Measurements from ENCODE around the gene AOX1.

DNA sequence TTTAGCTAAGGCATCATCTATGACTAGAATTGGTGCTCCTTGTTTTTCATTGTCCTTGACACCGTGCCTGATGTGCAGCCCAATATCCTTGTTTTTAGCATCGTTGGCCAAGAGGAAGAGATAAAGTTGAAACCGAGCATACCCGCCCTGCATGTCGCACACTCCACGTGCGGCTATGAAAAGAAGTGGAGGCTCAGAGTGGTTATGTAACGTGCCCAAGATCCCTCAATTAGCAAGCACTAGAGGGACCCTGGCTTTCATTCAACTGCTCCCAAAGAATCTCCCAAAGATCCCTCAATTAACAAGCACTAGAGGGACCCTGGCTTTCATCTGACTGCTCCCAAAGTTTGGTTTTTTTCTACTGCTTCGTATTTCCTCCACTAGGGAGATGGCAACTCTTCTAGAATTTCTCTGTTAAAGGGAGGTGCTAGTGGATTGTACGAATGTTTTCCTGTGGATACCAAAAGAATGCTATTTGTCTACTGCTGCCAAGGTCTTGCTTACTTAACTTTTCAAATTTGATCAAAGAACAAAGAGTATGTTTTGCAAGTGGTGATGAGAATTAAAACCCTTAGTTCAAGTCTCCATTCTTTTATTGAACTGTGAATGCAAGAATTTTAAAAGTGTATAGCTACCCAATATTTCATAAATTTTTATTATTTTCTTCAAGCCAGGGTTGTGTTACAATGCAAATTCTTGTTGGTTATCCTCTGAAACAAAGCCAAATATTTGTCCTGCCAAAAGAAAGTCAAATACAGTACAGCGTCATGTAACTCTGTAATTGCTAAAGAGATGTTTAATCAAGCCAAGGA is 92.1 kb downstream of the AOX1 start:
- TF ChIP-seq, protein P1, sequence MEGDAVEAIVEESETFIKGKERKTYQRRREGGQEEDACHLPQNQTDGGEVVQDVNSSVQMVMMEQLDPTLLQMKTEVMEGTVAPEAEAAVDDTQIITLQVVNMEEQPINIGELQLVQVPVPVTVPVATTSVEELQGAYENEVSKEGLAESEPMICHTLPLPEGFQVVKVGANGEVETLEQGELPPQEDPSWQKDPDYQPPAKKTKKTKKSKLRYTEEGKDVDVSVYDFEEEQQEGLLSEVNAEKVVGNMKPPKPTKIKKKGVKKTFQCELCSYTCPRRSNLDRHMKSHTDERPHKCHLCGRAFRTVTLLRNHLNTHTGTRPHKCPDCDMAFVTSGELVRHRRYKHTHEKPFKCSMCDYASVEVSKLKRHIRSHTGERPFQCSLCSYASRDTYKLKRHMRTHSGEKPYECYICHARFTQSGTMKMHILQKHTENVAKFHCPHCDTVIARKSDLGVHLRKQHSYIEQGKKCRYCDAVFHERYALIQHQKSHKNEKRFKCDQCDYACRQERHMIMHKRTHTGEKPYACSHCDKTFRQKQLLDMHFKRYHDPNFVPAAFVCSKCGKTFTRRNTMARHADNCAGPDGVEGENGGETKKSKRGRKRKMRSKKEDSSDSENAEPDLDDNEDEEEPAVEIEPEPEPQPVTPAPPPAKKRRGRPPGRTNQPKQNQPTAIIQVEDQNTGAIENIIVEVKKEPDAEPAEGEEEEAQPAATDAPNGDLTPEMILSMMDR (IDR thresholded peaks at IDR 0.05; ENCODE audit: insufficient read depth, low read length) = no peak
- no peak for TF ChIP-seq POLR2AphosphoS5 (IDR thresholded peaks at IDR 0.05; ENCODE audit: low read depth)
- TF ChIP-seq SPI1 (IDR thresholded peaks at IDR 0.05; ENCODE audit: borderline replicate concordance, low read depth) = no peak
